ENCODE results near the gene MACROD2.
A peak's percentile ranks its signal among the peaks of the same experiment; 100 is the strongest.

The MACROD2 gene

GRCh38 chr20:14631011-14631410, 635.7 kb downstream of the MACROD2 start:
- no peak overlapping the region for H3K9ac ChIP-seq
- no peaks in the 10 kb centered on the region for H3K9me3 ChIP-seq
- TF ChIP-seq Cebpa-rat (IDR thresholded peaks at IDR 0.05), result no peak
- H3K27ac ChIP-seq, result no peak overlapping the region
- peaks cover 5% of the 10 kb centered on the region; the same call in 1 of the 2 replicates for H3K4me1 ChIP-seq
- H3K27me3 ChIP-seq, result no peaks in the 10 kb centered on the region
- H4K20me1 ChIP-seq, result no peaks in the 10 kb centered on the region
- H3K4me3 ChIP-seq, result no peak overlapping the region
- H3K36me3 ChIP-seq, result no peaks in the 10 kb centered on the region
- H3K4me2 ChIP-seq, result no peak overlapping the region

DNA sequence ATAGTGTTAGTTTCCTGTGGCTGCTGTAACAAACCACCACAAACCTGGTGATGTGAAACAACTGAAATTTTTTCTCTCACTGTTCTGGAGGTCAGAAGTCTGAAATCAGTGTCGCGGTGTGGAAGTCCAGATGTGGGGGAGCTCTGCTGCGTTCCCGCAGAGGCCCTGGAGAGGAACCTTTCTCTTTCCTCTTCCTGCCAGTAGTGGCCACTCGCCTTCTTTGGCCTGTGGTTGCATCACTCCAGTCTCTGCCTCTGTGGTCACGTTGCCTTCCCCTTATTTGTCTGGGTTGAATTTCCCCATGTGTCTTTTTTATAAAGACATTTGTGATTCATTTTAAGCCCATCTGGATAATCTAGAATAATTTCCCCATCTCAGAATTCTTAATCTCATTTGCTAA, 637.6 kb downstream of the MACROD2 start:
- H3K27me3 ChIP-seq, result no peaks in the 10 kb centered on the region

DNA sequence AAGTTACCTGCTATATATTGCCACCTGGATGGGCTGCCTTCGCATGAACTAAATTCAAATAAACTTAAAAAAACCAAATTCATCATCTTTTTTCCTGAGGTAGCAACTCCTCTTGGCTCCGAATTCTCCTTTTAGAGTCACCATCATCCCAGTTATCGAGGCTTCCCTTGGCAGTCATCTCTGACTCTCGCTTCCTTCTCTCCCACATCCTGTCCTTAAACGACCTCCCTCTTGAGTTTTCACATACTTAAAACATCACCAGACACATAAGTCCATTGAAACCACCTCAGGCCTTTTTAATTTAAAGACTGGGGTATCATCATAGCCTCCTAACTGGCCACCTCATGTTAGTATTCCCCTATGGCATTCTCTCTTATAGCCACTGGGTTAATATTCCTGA, 638.2 kb downstream of the MACROD2 start:
- Histone ChIP-seq H3K27ac (no peak overlapping the region), H3K4me1 (peaks cover 5% of the 10 kb centered on the region; the same call in 1 of the 2 replicates), H3K36me3 (no peaks in the 10 kb centered on the region), H3K27me3 (no peaks in the 10 kb centered on the region), H3K9ac (no peak overlapping the region), H3K4me2 (no peak overlapping the region), H3K9me3 (no peaks in the 10 kb centered on the region), H4K20me1 (no peaks in the 10 kb centered on the region), H3K4me3 (no peak overlapping the region)
- TF ChIP-seq Cebpa-rat (IDR thresholded peaks at IDR 0.05), result no peak

More for the DNA sequence above, 637.6 kb downstream of the MACROD2 start:
- H3K4me1 ChIP-seq, result peaks cover 5% of the 10 kb centered on the region; the same call in 1 of the 2 replicates
- H3K4me2 ChIP-seq, result peak overlapping the region; percentile 20; the same call in 1 of the 2 replicates
- H4K20me1 ChIP-seq, result no peaks in the 10 kb centered on the region
- no peaks in the 10 kb centered on the region for H3K9me3 ChIP-seq
- H3K36me3 ChIP-seq, result no peaks in the 10 kb centered on the region
- H3K27ac ChIP-seq, result no peak overlapping the region
- H3K4me3 ChIP-seq, result no peak overlapping the region
- no peak overlapping the region for H3K9ac ChIP-seq
- no peak for TF ChIP-seq Cebpa-rat (IDR thresholded peaks at IDR 0.05)

- Histone ChIP-seq H3K9ac (no peak overlapping the region), H3K9me3 (no peaks in the 10 kb centered on the region), H3K27me3 (no peaks in the 10 kb centered on the region), H3K4me3 (no peak overlapping the region), H3K27ac (no peak overlapping the region), H3K36me3 (no peaks in the 10 kb centered on the region), H4K20me1 (no peaks in the 10 kb centered on the region), H3K4me2 (no peak overlapping the region), H3K4me1 (peaks cover 5% of the 10 kb centered on the region; the same call in 1 of the 2 replicates)
- TF ChIP-seq Cebpa-rat (IDR thresholded peaks at IDR 0.05), result no peak
Observed at GRCh38 chr20:14634665-14635064, 639.3 kb downstream of the MACROD2 start.

DNA sequence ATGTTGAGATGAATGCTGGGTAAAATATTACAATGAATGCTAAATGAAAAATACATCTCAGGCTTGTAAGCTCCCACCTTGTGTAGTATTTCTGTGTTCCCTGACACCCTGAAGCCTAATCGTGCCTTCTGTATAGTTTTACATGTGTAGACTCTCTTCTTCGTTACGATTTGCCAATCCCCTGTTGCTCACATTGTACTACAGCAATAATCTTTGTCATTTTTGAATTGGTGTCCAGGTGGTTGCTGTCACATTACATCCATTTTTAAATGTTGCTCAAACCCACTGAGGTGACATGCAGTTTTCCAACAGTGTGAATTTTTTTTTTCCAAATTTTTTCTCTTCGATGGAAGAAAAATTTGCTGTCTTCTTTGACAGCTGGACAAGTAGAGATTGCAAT, 642.1 kb downstream of the MACROD2 start:
- Histone ChIP-seq H3K27me3 (no peaks in the 10 kb centered on the region), H3K4me1 (peaks cover 5% of the 10 kb centered on the region; the same call in 1 of the 2 replicates), H4K20me1 (no peaks in the 10 kb centered on the region), H3K9ac (no peak overlapping the region), H3K36me3 (no peaks in the 10 kb centered on the region), H3K9me3 (peaks cover 16% of the 10 kb centered on the region), H3K4me2 (no peak overlapping the region), H3K27ac (no peak overlapping the region), H3K4me3 (no peak overlapping the region)
- TF ChIP-seq Cebpa-rat (IDR thresholded peaks at IDR 0.05), result no peak

DNA sequence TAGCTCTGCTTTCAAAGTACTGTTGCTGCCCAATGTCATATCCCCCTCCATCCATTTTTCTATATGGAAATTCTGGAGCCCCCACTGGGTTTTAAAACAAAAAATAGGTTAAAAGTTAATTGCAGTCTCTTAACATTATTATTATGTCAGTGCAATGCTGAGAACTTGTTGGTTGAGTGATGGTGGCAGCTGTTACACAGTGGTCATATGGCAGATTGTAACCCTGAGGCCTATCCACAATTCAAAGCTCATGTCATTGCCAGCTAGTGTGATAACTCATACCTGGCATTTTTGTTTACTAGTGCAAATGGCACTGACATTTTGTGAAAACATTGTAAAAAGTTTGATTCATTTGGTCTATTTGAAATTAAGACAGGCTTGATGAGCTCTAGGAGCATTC, 647.8 kb downstream of the MACROD2 start:
- Histone ChIP-seq H3K4me2 (no peak overlapping the region), H3K27me3 (no peaks in the 10 kb centered on the region), H3K4me3 (no peak overlapping the region), H3K4me1 (no peaks in the 10 kb centered on the region), H3K36me3 (no peaks in the 10 kb centered on the region), H4K20me1 (no peaks in the 10 kb centered on the region), H3K27ac (no peak overlapping the region), H3K9ac (no peak overlapping the region), H3K9me3 (peaks cover 19% of the 10 kb centered on the region)
- no peak for TF ChIP-seq Cebpa-rat (IDR thresholded peaks at IDR 0.05)

- Histone ChIP-seq H3K4me3 (no peak overlapping the region), H4K20me1 (no peaks in the 10 kb centered on the region), H3K4me2 (no peak overlapping the region), H3K4me1 (no peaks in the 10 kb centered on the region), H3K9ac (no peak overlapping the region), H3K27me3 (no peaks in the 10 kb centered on the region), H3K27ac (no peak overlapping the region), H3K36me3 (no peaks in the 10 kb centered on the region), H3K9me3 (peaks cover 19% of the 10 kb centered on the region)
- no peak for TF ChIP-seq Cebpa-rat (IDR thresholded peaks at IDR 0.05)
Observed at GRCh38 chr20:14643556-14643955, 648.2 kb downstream of the MACROD2 start.

GRCh38 chr20:14644306-14645097, 649.2 kb downstream of the MACROD2 start:
- H3K4me1 ChIP-seq, result no peaks in the 10 kb centered on the region
- no peaks in the 10 kb centered on the region for H4K20me1 ChIP-seq
- no peak overlapping the region for H3K4me2 ChIP-seq
- H3K27ac ChIP-seq, result no peak overlapping the region
- TF ChIP-seq Cebpa-rat (IDR thresholded peaks at IDR 0.05), result no peak
- no peak overlapping the region for H3K9ac ChIP-seq
- no peaks in the 10 kb centered on the region for H3K27me3 ChIP-seq
- H3K4me3 ChIP-seq, result no peak overlapping the region
- H3K36me3 ChIP-seq, result no peaks in the 10 kb centered on the region
- peaks cover 19% of the 10 kb centered on the region for H3K9me3 ChIP-seq

DNA sequence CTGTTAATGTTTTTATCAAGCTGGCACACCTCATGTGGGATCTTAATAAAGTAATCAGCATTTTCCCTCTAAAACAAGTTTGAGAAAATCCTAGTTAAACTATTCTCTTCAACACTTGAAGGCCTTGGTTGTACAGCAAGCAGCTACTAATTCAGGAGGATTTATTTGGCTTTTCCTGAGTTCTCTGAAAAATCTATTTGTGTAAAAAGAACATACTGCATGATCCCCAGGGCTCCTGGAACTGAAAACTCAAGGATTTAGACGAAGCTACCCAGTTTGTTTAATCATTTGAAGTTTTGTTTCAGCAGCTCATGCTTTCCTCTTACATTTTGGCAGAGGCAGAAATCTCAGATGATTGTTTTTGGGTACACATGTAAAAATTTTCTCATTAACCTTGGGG, 651.7 kb downstream of the MACROD2 start:
- Histone ChIP-seq H3K4me1 (no peaks in the 10 kb centered on the region), H3K27ac (no peak overlapping the region), H3K4me2 (no peak overlapping the region), H3K36me3 (no peaks in the 10 kb centered on the region), H3K4me3 (no peak overlapping the region), H3K9ac (no peak overlapping the region), H3K9me3 (peaks cover 7% of the 10 kb centered on the region), H4K20me1 (no peaks in the 10 kb centered on the region), H3K27me3 (no peaks in the 10 kb centered on the region)
- no peak for TF ChIP-seq Cebpa-rat (IDR thresholded peaks at IDR 0.05)

GRCh38 chr20:14649662-14650061, 654.3 kb downstream of the MACROD2 start:
- Histone ChIP-seq H3K4me3 (no peak overlapping the region), H3K9me3 (no peaks in the 10 kb centered on the region), H3K9ac (no peak overlapping the region), H3K36me3 (no peaks in the 10 kb centered on the region), H4K20me1 (no peaks in the 10 kb centered on the region), H3K4me1 (no peaks in the 10 kb centered on the region), H3K4me2 (no peak overlapping the region), H3K27ac (no peak overlapping the region), H3K27me3 (no peaks in the 10 kb centered on the region)
- no peak for TF ChIP-seq Cebpa-rat (IDR thresholded peaks at IDR 0.05)

All from BLaER1 (cell line).